GM12891 (cell line): ENCODE data around the gene PRPF31.

Experiments
- DNase-seq: peaks from one replicate; pipeline ENCODE4 v3.0.0; 2011; ENCODE audit warnings: low spot score; ENCODE audit not compliant: insufficient read length
- FAIRE-seq: peaks from 2 replicates; lab custom pipeline; 2011; peaks lifted over from hg19 to GRCh38; lab: Jason Lieb, UNC
- PAX5 ChIP-seq: IDR thresholded peaks from 2 replicates; pipeline ENCODE4 v1.6.1; 2011; ENCODE audit warnings: low read length, moderate library complexity, mild to moderate bottlenecking; ENCODE audit not compliant: insufficient read depth, severe bottlenecking
- POLR2A ChIP-seq: IDR thresholded peaks from 2 replicates; pipeline ENCODE4 v1.6.1; 2011; ENCODE audit warnings: low read depth, low read length, control low read depth
- POLR2AphosphoS5 ChIP-seq: IDR thresholded peaks from 2 replicates; pipeline ENCODE4 v1.6.1; 2011; ENCODE audit warnings: low read depth, low read length, control low read depth
- POU2F2 ChIP-seq: IDR thresholded peaks from 2 replicates; pipeline ENCODE4 v1.6.1; 2011; ENCODE audit warnings: low read depth, mild to moderate bottlenecking, control low read depth, low read length, moderate library complexity
- SPI1 ChIP-seq: IDR thresholded peaks from 2 replicates; pipeline ENCODE4 v1.6.1; 2011; ENCODE audit warnings: low read depth, low read length, control low read depth
- TAF1 ChIP-seq: IDR thresholded peaks from 2 replicates; pipeline ENCODE4 v1.6.1; 2011; ENCODE audit warnings: low read depth, low read length, control low read depth

The PRPF31 gene

GRCh38 chr19:54129617-54129996, 14.1 kb downstream of the PRPF31 start:
- FAIRE-seq (no peak), DNase-seq (no peak)
- TF ChIP-seq TAF1 = no peak
- TF ChIP-seq PAX5 = no peak
- no peak for TF ChIP-seq POU2F2
- TF ChIP-seq POLR2AphosphoS5 = no peak
- TF ChIP-seq POLR2A = no peak
- no peak for TF ChIP-seq SPI1

- DNase-seq = no peak
- FAIRE-seq = no peak
- peak; percentile 80 for TF ChIP-seq POLR2AphosphoS5
- peak; percentile 66 for TF ChIP-seq POLR2A
- TF ChIP-seq SPI1 = no peak
- TF ChIP-seq PAX5 = no peak
Measured at GRCh38 chr19:54133312-54133956, 17.9 kb downstream of the PRPF31 start.

- FAIRE-seq (no peak), DNase-seq (no peak)
- TF ChIP-seq TAF1 (no peak), POLR2A (no peak), POLR2AphosphoS5 (no peak), POU2F2 (no peak), SPI1 (no peak), PAX5 (no peak)
Measured at GRCh38 chr19:54133957-54134590, 18.5 kb downstream of the PRPF31 start.

- TF ChIP-seq POU2F2 = 0 out of 2 replicates have a peak, but pooled peaks have one; percentile 30
- no peak for TF ChIP-seq POLR2AphosphoS5
- DNase-seq (no peak), FAIRE-seq (no peak)
Measured at GRCh38 chr19:54136086-54136863, 20.7 kb downstream of the PRPF31 start.

- peak; percentile 99 for FAIRE-seq
Measured at GRCh38 chr19:54136864-54137698, 21.5 kb downstream of the PRPF31 start.

GRCh38 chr19:54137699-54138488, 22.3 kb downstream of the PRPF31 start, which contains the start of gene CNOT3:
Gene CNOT3 (plus strand): TSS chr19:54137762. CDS start chr19:54142979, 5,217 bp downstream.
- TF ChIP-seq SPI1 (no peak), TAF1 (peak; percentile 68; the same call in 1 of the 2 replicates), POLR2A (peak; percentile 71; the same call in 1 of the 2 replicates), PAX5 (no peak), POLR2AphosphoS5 (peak; percentile 58), POU2F2 (no peak)
- DNase-seq = peak; percentile 59
- no peak for FAIRE-seq

More at GRCh38 chr19:54136864-54137698, 21.5 kb downstream of the PRPF31 start:
- peak; percentile 98 for DNase-seq
- TF ChIP-seq TAF1 = no peak
- TF ChIP-seq PAX5 = no peak
- TF ChIP-seq POLR2AphosphoS5 = peak; percentile 56; the same call in 1 of the 2 replicates
- TF ChIP-seq SPI1 = no peak
- TF ChIP-seq POU2F2 = 0 out of 2 replicates have a peak, but pooled peaks have one; percentile 9
- peak; percentile 65; the same call in 1 of the 2 replicates for TF ChIP-seq POLR2A

GRCh38 chr19:54138489-54139256, 23.1 kb downstream of the PRPF31 start:
- FAIRE-seq = no peak
- TF ChIP-seq POLR2AphosphoS5 (no peak), POU2F2 (no peak), PAX5 (no peak), TAF1 (no peak), POLR2A (no peak), SPI1 (no peak)
- no peak for DNase-seq

GRCh38 chr19:54141356-54141755, 25.8 kb downstream of the PRPF31 start:
- no peak for FAIRE-seq
- DNase-seq = no peak
- TF ChIP-seq SPI1 (no peak), POU2F2 (no peak), POLR2AphosphoS5 (no peak), POLR2A (no peak)
